HTERT RPE-1 (cell line): ENCODE measurements around the gene SPATA32.
"Not testable (repeated sequence)": the region's sequence is repeated elsewhere in the genome, so short reads cannot be mapped to it uniquely, and the experiment has no call there.

Experiments
- in situ Hi-C: fragments of 300-500 bp; cut with MboI; formaldehyde crosslinking; loops from 4 replicates; pipeline ENCODE4 v1.14.3; 2020; ENCODE audit warnings: low sequenced_read_pairs

SPATA32 gene

GRCh38 chr17:45261577-45262515, at the start of gene SPATA32:
Gene SPATA32, minus strand, starts transcription at chr17:45262094. Its CDS starts 78 bp downstream, at chr17:45262016.
- in situ Hi-C loops = no loop called here

DNA sequence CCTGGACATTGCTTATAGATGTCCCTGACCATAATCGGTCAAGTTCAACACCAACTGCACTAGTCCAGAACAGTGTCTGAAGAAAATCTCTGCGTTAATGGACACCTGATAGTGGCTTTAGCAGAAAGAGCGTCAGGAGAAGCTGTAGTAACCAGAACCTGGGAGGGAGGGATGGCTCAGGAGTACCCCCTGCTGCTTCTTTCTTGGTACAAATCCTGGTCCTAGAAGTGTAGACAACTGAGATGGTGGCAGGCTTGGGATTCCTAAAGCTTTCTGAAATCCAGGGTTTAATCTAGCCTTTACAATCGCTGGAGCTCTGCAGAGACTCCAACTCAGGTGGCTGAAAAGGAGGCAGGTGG, 49.5 kb upstream of the SPATA32 start:
- in situ Hi-C loops = no loop called here

GRCh38 chr17:45310380-45311324, 48.8 kb upstream of the SPATA32 start:
- in situ Hi-C loops = no loop called here

DNA sequence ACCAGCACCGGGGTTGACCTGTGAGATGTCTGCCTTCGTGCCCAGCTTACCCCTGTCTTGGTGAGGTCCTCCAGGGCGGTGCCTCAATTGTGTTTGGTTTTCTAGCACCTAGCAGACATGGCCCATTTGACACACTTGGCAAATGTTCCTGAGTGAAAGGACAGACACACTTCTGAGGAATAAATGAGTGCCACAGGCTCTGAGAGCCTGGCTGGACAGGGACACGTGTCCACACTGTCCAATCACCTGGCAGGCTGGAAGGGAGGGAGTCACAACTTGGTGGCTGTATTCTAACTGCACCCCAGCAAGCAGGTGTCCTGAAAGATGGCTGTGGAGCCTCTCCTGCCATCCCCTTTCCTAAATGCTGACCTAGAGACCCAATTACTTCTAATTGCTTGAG, 47.5 kb upstream of the SPATA32 start:
- in situ Hi-C loops = no loop called here

- in situ Hi-C loops = no loop called here
These were observed 46.9 kb upstream of the SPATA32 start for GRCh38 chr17:45308840-45309239.

DNA sequence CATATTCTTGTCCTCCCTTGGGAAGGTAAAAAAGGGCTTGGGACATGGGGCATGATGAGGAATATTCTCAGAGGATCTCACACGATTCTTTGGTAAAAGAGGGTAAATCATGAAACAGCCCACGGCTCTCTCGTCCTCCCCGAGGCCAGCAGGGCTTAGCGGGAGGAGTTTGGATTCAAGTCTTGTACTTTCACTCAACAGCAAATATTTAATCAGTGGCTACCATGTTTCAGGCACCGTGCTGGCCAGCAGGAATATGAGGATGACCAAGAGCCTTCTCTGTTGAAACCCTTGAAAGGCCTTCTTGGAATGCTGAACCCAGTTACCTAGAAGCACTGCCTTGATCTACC, 46.1 kb upstream of the SPATA32 start:
- in situ Hi-C loops = no loop called here

DNA sequence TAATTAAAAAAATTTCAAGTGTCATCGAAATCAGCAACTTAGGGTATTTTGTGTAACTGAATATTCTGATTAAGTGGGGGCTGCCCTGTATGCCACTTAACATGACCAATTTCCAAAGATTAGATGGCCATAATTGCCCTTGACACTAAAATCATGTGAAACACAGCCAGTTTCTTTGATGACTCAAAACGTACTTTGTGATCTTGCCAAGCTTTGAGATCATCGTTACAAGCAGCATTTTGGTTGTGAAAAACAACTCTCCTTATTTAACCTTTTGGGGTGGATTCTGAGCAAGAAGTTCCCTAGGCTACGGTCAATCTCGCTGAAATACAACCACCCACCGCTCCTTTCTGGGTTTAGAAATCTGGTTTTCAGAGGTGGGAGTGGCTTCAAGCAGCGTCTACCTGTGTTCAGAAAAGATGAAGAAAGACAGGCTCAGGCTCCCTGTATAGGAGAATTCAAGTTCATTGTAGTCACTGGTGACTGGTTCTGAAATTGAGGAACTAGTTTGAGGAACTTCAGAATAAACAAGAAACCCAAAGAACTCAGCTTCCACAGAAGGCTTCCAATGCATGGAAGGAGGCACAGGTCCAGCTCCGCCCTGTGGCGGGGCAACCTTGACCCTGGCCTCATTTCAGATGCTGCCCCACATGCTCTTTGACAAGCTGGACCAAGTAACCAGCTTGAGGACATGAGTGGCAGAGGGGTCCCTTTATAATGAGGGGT, 45.6 kb upstream of the SPATA32 start:
- in situ Hi-C loops = no loop called here

DNA sequence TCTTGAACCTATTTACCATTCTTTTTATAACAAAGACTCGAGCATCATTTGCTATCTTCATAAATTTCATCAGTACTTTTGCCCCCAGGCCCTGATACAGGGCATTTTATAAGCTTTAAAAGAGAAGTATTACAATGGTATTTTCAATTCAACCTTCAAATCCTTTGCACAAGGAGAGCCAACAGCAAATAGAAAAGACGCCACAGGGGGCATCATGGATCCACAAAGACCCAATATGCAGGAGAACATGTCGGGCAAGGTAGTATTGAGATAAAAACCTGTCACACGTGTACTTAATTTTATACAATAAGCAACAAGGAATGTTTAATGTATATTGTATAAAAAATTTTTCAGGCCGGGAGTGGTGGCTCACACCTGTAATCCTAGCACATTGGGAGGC, 44.7 kb upstream of the SPATA32 start:
- in situ Hi-C loops = no loop called here

GRCh38 chr17:45306094-45306493, 44.2 kb upstream of the SPATA32 start:
- in situ Hi-C loops = no loop called here

DNA sequence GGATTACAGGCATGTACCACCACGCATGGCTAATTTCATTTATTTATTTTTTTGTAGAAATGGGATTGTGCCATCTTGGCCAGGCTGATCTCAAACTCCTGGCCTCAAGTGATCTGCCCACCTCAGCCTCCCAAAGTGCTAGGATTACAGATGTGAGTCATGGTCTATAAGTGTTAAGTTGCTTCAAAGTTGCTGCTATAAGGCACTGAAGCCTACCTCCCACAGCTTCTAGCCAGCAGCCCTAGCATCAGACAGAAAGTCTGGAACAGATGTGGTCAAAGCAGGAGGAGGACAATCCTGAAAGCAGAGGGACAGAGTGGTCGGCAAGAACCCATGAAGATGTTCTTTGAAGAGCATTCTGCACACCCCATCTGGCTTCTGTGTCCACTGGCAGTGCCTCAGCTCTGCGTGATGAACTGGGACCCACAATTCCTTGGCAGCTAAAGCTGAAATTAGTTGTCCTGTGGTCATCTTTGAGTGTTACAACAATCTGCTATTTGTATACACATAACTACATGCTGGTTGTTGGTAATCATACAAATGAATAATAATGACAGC, 43.7 kb upstream of the SPATA32 start:
- in situ Hi-C loops = no loop called here

DNA sequence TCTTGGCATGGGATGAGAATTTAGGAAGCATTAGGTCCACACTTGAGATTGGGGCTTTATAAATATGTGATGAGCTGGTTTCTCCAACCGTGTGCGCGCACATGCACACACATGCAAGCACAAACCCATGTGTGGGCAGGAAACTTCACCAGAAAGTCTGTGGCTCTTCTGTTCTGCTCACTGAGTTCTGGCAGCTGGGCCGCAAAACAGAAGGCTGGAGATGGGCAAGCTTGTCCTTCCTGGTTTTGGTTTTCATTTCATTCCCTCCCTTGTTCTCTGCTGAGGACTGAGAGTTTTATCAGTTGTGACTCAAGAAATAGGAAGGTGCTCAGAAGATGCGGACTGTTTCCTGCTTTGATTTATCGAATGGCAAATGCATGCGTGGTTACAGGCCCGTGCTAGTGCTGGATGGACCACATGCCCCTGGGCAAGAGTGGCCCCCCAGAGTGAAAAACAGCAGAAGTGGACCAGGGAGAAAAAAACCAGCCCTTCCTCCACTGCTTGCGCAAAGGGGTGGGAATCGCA, 40.8 kb upstream of the SPATA32 start:
- in situ Hi-C loops = no loop called here

DNA sequence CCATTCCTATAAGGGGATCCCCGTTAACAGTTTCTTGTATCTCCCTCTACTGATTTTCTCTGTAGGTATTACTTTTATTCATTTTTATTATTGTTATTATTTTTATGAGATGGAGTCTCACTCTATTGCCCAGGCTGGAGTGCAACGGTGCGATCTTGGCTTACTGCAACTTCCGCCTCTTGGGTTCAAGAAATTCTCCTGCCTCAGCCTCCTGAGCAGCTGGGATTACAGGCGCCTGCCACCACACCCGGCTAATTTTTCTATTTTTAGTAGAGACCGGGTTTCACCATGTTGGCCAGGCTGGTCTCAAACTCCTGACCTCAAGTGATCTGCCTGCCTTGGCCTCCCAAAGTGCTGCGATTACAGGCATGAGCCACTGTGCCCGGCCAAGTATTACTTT, 40.3 kb upstream of the SPATA32 start:
- in situ Hi-C loops = not testable (repeated sequence)

GRCh38 chr17:45301674-45302073, 39.8 kb upstream of the SPATA32 start:
- in situ Hi-C loops = no loop called here

DNA sequence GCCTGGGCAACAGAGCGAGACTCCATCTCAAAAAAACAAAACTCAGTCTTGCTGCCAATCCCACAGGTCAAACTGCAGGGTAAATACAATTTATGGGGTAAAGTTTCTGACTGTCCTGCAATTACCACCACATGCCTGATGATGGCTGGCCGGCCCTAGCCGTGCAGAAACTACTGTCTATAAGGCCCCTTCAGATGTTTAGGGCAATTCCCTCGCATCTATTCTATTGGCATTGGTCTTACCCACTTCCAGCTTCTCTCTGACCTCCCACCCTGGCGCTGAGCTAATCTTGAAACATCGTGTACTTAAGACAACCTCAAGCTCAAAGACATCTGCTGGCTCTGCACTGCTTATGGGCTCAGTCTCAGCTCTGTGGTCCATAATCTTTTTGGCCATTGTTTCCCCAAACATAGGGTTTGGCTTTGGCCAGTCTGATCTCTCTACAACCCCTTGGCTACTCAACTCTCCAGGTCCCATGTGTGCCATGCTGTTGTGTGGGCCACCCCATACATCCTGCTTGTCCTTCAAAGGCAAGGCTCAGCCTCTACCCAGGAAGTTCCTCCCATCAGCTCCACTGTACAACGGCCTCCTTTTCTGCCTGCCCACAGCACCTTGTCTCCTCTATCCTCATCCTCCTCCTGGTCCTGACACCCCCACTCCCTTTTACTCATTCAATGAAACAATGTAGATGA, 38.3 kb upstream of the SPATA32 start:
- in situ Hi-C loops = no loop called here

DNA sequence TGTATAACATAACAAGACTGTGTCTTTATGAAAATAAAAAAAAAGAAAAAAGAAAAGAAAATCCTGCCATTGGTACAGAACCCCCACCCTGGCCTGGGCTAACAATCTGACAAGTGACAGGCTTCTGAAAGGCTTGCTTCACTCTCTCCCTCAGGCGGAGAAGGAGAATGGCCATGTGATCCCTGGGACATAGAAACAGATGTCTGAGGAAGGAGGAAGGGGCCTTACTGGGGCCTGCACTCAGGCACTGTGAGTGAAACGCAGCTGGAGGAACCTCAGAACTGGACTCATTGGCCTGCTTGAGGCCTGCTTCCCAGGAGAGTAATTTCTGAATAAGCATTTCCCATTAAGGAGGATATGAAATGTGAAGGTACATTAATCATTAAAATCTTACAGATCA, 37.5 kb upstream of the SPATA32 start:
- in situ Hi-C loops = no loop called here

- in situ Hi-C loops = no loop called here
These were observed 36.8 kb upstream of the SPATA32 start for GRCh38 chr17:45298546-45299285.

- in situ Hi-C loops = no loop called here
These were observed 34.9 kb upstream of the SPATA32 start for GRCh38 chr17:45296833-45297124.

GRCh38 chr17:45296003-45296832, 34.3 kb upstream of the SPATA32 start:
- in situ Hi-C loops = no loop called here

- in situ Hi-C loops = no loop called here
These were observed 32.6 kb upstream of the SPATA32 start for GRCh38 chr17:45294506-45294905.
